GM19455 (cell line): ENCODE data around the gene MRFAP1.
"Not testable (repeated sequence)": the region's sequence is repeated elsewhere in the genome, so short reads cannot be mapped to it uniquely, and the experiment has no call there.

Experiments
- ATAC-seq: cut with Tn5 transposase; IDR thresholded peaks from one replicate; pipeline ENCODE4 v1.9.1; 2021; ENCODE audit not compliant: unreplicated experiment

Gene MRFAP1

DNA sequence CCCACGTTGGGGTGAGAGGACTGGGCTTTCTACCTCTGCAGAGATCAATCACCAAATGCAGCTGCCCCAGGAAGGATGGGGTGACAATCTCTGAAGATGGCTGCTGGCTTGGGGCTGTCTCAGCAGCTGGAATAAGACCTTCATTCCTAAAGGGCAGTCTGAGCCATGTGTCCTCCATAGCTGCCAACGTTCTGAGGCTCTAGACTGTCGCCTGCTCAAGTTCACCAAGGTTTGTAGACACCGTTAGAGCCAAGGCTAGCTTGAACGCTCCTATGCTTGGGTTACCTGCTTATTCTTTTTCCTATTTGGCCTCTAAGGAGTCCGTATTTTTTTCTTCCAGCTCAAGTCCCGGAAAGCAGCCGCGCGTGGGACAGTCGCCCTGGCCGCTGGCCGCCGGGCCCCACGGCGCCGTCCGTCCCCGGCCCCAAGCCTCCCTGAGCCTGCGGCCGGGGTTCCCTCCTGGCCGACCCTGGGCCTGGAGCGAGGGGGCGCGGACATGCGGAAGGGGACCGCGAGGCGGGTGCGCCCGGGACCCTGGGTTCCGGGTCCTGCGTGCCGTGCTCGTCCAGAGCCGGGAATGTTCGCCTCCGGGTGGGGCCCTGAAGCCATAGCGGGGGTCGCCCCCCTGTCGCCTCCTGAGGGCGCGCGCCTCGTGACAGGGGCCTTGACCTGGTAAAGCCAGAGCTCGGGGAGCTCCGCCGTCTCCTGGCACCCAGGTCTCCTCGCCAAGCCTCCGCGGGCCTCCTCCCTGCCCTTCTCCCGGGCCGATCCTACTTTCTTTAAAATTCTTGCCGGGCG lies 23.3 kb downstream of the MRFAP1 start:
- ATAC-seq = no peak

DNA sequence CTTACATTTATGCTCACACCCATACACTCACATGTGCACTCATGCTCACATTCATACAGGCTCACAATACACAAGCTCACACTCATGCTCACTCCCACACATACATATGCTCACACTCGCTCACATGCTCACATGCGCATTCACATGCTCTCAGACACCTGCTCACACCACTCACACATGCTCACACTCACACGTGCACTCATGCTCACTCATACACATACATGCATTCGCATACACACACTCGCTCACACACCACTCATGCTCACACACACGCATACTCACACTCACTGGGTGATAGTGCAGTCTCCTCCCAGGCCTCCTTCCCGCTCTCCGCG lies 24.8 kb downstream of the MRFAP1 start:
- no peak for ATAC-seq

DNA sequence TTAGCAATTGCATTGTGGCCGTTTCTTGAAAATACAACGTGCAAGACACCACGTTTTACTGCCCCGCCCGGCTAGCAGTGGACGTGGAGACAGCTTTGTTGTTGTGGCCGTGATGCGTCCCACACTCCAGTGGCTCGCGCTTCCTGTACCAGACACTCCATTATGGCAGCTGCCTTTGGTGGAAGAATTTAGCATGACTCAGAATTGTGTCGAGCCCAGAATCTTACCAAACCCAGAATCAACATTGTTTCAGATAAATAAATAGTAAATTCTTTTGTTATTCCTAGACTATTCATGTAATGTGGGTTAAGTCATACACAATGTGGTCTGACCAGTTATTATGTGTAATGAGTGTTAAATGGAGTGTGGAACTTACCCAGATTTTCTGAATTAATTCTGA lies 27.9 kb downstream of the MRFAP1 start:
- ATAC-seq = no peak

DNA sequence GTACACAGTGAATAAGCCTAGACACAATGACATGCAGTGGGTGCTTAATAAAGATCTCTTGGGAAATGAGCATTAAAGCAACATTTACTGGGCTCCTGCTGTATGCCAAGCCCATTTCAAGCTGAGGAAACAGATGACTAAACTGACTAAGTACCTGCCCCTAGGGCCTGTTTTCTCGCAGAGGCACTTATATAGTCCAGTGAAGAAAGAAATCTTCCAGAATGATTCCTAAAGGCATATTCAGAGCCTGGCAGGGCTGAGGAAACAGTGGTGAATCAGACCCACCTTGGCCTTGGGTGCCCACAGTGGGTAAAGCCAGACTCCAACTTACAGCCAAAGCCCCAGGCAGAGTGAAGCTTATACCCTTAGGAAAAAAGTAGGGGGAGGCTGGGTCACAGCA lies 31.2 kb downstream of the MRFAP1 start:
- no peak for ATAC-seq

DNA sequence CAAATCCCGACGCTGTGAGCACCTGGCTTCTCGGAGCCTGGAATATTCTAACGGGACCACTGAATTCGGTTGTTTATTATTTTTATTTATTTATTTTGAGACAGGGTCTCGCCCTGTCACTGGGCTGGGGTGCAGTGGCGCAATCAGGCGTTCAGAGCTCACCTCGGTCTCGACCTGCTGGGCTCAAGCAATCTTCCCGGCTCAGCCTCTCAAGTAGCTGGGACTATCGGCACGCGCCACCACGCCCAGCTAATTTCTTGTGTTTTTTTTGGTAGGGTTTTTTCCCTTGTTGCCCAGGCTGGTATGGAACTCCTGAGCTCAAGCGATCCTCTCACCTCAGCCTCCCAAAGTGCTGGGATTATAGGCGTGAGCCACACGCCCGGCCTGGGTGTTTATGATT lies 31.6 kb downstream of the MRFAP1 start:
- no peak for ATAC-seq

DNA sequence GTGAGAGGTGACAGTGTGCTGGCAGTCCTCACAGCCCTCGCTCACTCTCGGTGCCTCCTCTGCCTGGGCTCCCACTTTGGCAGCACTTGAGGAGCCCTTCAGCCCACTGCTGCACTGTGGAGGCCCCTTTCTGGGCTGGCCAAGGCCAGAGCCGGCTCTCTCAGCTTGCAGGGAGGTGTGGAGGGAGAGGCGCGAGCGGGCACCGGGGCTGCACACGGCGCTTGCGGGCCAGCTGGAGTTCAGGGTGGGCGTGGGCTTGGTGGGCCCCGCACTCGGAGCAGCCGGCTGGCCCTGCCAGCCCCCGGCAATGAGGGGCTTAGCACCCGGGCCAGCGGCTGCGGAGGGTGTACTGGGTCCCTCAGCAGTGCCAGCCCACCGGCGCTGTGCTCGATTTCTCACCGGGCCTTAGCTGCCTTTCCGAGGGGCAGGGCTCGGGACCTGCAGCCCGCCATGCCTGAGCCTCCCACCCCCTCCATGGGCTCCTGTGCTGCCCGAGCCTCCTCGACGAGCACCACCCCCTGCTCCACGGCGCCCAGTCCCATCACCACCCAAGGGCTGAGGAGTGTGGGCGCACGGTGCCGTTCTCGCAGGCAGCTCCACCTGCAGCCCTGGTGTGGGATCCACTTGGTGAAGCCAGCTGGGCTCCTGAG lies 32.2 kb downstream of the MRFAP1 start:
- ATAC-seq = not testable (repeated sequence)

DNA sequence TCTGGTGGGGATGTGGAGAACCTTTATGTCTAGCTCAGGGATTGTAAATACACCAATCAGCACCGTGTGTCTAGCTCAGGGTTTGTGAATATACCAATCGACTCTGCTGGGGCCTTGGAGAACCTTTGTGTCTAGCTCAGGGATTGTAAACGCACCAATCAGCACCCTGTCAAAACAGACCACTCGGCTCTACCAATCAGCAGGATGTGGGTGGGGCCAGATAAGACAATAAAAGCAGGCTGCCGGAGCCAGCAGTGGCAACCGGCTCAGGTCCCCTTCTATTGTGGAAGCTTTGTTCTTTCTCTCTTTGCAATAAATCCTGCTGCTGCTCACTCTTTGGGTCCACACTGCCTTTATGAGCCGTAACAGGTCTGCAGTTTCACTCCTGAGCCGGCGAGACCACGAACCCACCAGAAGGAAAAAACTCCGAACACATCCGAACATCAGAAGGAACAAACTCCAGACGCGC lies 32.7 kb downstream of the MRFAP1 start:
- ATAC-seq = not testable (repeated sequence)

DNA sequence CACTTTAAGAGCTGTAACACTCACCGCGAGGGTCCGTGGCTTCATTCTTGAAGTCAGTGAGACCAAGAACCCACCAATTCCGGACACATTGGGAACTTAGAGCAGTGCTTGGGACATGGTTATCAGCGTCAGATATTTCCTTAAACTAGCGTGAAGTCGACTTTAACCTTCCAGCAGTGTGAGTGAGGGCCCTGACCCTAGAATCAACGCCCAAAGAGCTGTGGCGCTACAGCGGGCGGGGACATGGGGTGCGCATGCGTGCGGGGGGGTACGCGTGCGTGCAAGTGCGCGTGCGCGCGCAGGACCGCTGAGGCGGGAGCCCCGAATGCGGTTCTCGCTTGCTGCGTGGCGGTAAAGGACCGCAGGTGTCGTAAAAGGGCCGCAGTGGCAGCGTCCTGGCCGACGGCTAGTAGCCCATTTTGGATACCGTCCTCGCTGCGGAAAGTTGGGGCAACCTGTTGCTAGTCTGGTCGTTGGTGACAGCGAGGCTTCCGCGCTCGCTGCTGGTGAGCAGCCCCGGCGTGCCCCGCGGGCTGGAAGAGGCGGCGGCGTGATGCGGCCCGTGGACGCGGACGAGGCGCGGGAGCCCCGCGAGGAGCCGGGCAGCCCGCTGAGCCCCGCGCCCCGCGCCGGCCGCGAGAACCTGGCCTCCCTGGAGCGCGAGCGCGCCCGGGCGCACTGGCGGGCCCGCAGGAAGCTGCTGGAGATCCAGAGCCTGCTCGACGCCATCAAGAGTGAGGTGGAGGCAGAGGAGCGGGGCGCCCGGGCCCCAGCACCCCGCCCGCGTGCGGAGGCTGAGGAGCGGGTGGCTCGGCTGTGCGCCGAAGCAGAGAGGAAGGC lies 33.4 kb downstream of the MRFAP1 start:
- peak; percentile 76 for ATAC-seq

DNA sequence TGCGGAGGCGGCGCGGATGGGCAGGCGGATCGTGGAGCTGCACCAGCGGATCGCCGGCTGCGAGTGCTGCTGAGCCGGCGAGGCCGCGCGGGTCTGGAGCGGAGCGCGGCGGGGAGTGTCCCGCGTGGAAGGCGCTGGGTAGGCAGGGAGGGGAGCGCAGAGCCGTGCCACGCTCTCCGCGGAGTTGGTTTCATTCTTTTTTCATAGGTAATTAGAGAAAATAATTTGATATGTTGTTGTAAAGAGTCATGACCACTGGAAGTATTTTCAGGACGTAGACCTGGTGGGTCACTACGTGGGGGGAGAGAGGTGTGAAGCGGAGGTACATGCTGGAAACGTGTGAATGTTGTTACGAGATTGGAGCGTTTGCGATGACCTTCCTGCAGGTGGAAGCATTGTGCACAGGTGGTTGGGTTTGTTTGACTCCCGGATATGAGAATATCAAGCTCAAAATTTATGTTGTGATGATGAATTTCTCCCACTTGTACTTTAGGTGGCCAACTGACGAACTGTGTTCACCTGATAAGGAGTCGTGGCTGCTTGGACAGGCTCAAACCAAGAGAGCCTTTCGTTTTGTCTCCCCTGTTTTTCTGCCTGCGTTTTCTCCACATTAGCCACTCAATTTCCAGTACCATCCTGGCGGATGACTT lies 34.1 kb downstream of the MRFAP1 start:
- peak; percentile 50 for ATAC-seq

DNA sequence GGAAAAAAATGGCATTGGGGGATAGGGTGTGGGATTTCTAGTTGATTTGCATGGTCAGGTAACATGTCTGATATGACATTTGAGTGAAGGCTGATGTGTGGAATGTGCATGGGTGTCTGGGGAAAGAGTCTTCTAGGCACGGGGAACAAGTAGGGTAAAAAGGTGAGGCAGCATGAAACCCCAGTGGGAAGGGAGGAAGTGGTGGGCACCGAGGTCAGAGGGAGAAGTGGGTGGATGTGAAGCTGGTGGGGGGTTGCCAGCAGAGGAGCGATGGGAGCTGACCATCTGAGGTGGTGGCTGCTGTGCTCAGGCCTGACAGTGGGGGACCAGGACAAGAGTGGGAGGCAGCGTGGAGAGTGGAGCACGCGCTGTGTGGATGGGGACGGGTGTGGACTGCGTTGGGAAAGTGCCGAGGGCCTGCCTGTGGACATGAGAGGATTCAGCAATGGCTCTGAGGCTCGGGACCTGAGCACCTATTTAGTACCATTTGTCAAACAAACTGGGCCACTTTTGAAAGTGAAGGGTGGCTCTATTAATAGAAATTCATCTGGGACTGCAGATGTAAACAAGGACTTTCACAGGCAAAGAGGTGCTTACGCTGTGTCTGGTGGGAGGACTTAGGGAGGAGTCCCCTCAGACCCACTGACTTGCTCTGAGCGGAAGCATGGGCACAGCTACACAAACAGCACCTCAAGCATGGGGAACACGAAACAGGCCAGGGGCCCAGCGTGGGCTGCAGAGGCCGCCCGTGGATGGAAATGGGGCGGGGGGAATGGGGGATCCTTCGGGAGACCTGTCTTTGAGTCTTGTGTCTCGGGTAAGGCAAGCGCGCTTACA lies 36.5 kb downstream of the MRFAP1 start:
- no peak for ATAC-seq

DNA sequence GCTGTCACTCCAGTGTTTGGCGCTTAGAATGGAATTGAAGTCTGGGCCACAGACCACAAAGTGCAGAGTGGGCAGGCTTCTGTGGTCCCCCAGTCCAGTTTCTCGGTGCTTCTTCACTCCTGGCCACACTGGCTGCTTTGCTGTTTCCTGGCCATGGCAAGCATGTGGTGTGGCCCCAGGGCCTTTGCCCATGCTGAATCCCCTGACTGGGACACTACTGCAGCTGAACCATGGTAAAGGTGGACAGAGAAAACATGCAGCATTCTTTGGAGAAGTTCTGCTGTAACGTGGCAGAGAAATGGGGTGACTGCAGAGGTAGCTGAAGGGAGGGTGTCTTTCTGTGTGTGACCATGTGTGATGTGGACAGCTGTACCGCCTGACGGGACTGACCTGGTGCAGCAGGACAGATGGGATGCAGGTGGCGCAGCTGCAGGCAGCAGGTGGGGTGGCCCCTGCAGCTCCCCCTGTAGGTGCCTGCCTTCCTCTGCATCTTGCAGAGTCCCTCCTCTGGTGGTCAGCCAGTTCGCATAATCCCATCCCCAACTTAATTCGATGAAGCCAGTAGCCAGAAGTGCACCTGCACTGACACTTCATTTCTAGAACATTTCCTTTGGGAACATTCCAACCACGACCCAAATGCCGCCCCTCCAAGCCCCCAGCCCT lies 40.0 kb downstream of the MRFAP1 start:
- ATAC-seq = no peak

DNA sequence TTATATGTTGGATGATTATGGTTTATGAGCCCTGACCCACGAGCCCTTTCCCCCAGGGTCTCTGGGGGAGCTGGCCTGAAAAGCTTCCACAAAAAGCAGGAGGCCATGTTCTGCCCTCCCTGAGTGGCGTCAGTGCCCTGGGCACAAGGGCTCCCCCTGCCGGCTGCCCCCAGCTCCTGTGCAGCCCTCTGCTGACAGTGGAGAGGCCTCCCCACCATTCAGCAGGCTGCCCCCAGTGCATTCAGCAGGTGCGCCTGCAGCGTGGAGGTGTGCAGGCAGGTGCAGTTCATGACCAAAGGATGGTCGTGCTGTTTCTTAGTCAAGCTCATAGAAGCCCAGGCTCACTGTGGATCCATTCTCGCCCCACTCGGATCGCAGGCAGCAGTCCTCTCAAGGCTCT lies 40.7 kb downstream of the MRFAP1 start:
- ATAC-seq = no peak

DNA sequence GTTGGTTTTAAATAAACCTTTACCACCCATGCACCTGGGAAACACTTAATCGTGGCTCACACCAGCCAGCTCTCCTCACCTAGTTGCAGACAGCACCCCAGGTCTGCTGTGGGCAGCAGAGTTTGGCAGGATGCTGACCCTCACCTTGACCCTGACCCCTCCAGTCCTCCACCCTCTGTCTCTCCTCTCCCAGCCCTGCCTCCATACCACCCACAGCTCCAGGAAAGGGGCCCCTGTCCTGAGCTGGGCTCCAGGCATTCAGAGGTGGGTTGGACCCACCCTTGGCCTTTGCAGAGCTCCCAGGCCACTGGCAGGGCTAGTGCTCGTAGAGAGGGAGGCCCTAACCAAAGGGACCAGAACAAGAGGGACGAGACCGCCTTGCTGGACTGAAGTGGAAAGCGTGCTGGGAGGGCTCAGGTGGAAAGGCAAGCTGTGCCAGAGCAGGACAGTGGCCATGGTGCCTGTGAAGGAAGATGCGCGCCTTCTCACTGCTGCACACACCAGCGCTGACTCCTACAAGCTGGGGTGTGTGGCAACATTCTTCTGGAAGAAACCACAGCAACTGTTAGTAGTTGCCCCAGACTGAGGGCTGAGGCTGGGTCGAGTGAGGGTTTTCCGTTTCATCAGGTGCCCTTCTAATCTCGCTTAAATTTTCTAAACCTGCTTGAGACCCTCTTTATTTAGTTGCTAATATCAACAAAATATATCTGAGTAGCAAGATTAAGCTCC lies 42.5 kb downstream of the MRFAP1 start:
- no peak for ATAC-seq

DNA sequence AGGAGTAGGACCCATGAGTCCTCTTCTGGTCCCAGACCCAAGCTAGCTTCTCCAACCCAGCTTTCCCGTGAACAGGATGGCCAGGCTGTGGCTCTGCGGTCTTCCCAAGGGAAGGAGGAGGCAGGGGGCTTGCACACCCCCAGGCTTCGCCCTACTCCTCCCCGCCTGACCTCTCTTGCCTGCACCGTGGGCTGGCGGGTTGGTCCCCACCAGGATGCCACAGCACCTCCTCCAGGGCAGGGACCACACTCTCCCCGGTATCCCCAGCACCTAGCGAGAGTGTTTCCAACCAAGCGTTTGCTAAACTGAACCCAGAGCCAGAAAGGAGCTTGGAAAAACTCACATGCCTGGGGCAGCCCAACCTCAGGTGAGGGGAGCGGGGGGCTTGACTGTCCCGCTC lies 44.2 kb downstream of the MRFAP1 start:
- no peak for ATAC-seq

DNA sequence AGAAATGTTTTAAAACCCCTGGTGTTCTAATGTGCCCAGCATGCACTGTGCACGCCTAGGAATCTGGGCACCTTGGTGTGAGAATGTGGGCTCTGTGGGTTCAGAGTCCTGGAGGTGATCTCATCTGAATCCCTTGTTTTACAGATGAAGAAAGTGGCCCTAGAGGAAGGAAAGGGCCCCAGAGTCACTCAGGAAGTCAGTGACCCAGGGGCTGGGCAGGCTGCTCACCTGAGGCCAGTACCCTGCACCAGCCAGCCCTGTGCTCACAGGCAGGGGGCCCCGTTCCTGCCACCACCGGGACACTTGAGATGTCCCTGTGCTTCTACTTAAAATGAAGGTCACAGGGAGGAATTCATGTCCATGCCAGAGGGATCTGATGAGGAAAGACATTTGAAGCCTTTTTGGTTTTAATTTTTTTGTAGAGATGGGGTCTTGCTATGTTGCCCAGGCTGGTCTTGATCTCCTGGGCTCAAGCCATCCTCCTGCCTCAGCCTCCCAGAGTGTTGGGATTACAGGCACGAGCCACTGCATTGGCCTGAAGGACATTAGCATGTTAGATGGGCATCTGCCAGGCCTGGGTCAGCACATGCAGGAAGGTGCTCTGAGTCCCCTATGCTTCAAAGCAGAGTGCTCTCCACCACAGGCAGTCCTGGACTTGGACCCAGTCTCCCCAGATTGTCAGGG lies 45.8 kb downstream of the MRFAP1 start:
- ATAC-seq = no peak

DNA sequence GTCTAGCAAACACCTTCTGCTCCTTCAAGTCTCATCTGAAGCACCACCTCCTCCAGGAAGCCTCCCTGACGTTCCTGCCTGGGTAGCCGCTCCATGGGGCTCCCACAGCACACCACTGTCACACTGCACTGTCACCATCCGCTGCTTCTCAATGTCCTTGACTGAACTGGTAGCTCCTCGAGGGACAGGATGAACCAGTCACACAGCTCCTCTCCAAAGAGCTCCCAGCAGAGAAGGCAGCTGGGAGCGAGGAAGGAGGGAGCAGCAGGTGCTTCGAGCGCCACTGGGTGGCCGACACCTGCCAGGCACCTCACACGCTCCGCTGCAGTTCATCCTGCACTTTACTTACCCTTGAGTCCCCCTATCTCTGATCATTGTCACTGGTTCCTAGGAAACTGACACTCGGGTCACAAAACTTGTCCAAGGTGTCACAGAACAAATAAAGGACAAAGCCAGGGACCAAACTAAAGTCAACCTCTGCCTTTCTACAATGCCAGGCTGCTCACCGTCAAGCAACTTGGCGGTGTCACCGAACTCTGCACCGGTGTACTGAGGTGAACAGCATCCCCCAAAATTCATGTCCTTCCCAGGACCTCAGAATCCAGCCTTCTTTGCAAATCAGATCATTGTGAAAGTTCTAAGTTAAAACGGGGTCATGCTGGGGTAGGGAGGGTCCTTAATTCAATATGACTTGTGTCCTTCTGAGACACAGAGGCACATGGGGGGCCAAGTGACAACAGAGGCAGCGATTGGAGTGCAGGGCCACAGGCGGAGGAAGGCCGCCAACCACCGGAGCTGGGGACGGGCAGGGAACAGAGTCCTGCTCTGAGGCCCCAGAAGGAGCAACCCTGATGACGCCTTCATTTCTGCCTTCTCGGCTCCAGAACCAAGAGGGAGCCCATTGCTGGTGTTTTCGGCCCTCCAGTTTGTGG lies 47.7 kb downstream of the MRFAP1 start:
- no peak for ATAC-seq

DNA sequence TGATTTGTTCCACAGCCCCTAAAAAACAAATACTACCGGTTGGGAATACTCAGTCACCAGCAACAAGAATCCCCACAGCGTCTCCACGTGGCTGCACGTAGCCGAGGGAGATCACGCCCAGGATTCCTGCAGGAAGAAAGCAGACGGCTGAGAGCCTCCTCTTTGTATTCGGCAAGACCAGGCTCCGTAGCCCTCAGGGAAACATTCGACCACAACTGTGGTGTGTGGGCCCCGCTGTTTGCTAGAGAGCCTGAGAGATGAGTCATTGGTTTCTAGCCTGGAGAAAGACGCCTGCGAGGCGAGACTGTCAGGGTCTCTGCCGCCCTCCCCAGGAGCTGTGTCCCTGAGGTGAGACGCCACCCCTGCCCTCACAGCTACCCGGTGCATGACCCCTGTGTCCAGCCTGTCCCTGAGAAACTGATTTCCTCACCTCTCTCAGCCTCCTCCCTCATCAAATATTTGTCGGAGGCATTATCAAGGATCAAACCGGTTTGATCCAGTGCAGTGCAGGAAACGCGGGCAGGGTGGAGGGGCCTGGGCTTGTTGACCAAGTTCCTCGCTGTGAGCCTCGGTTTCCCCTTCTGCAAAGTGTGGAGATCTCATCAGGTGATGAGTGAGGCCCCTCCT lies 48.5 kb downstream of the MRFAP1 start:
- no peak for ATAC-seq
